GM18505 (cell line): ENCODE data around the gene TTC9.

Source experiments
- ATAC-seq: cut with Tn5 transposase; IDR thresholded peaks from one replicate; pipeline ENCODE4 v1.9.1; 2021; ENCODE audit not compliant: unreplicated experiment
- POLR2A ChIP-seq: IDR thresholded peaks from 4 replicates; pipeline ENCODE4 v1.6.1; 2011; ENCODE audit warnings: borderline replicate concordance; ENCODE audit not compliant: insufficient read depth, insufficient read length; ENCODE audit errors: extremely low read depth

The TTC9 gene

GRCh38 chr14:70641548-70642302, at the start of gene TTC9:
Gene TTC9, plus strand, starts transcription at chr14:70641916. Its CDS starts 214 bp downstream, at chr14:70642130.
- TF ChIP-seq POLR2A, result no peak
- no peak for ATAC-seq

- no peak for TF ChIP-seq POLR2A
- ATAC-seq, result no peak
Observed at GRCh38 chr14:70594461-70594860, 47.3 kb upstream of the TTC9 start.

- ATAC-seq, result no peak
- no peak for TF ChIP-seq POLR2A
Observed at GRCh38 chr14:70595443-70596185, 46.1 kb upstream of the TTC9 start.

- ATAC-seq, result no peak
Observed at GRCh38 chr14:70597731-70598130, 44.0 kb upstream of the TTC9 start.

GRCh38 chr14:70599345-70599744, 42.4 kb upstream of the TTC9 start:
- no peak for TF ChIP-seq POLR2A
- no peak for ATAC-seq

More at GRCh38 chr14:70597731-70598130, 44.0 kb upstream of the TTC9 start:
- no peak for TF ChIP-seq POLR2A

GRCh38 chr14:70600382-70601157, 41.1 kb upstream of the TTC9 start, which contains the start of gene MED6:
Gene MED6, minus strand, starts transcription at chr14:70600655. Its CDS starts 18 bp downstream, at chr14:70600637.
- peak; percentile 89 for ATAC-seq
- TF ChIP-seq POLR2A, result peak; percentile 54

GRCh38 chr14:70601162-70601561, 40.6 kb upstream of the TTC9 start:
- no peak for ATAC-seq
- no peak for TF ChIP-seq POLR2A

GRCh38 chr14:70602254-70602653, 39.5 kb upstream of the TTC9 start:
- TF ChIP-seq POLR2A, result no peak
- ATAC-seq, result peak; percentile 51

GRCh38 chr14:70611216-70611615, 30.5 kb upstream of the TTC9 start:
- no peak for ATAC-seq
- no peak for TF ChIP-seq POLR2A

GRCh38 chr14:70616646-70617045, 25.1 kb upstream of the TTC9 start:
- ATAC-seq, result no peak
- no peak for TF ChIP-seq POLR2A

GRCh38 chr14:70618314-70618713, 23.4 kb upstream of the TTC9 start:
- no peak for TF ChIP-seq POLR2A
- no peak for ATAC-seq

- no peak for ATAC-seq
- no peak for TF ChIP-seq POLR2A
Observed at GRCh38 chr14:70619708-70620107, 22.0 kb upstream of the TTC9 start.

- no peak for ATAC-seq
- TF ChIP-seq POLR2A, result no peak
Observed at GRCh38 chr14:70622111-70622712, 19.5 kb upstream of the TTC9 start.
